ENCODE data around the gene TRPC4. TPM values are rescaled to one million over a fixed set of nuclear protein-coding genes. Genes with fewer than 3 reads are reported as not detected.
"Not testable (repeated sequence)": the region's sequence is repeated elsewhere in the genome, so short reads cannot be mapped to it uniquely, and the experiment has no call there.

The TRPC4 gene
- total RNA-seq, 4 donors from 2014 or later, result 0.33 to 4.2 (median 0.46) TPM; not detected in 1

- Histone ChIP-seq H3K27ac (replicated peaks in 1 of 4) (no peak overlapping the region), H3K4me3 (no peak overlapping the region), H3K27me3 (no peaks in the 10 kb centered on the region), H3K36me3 (no peaks in the 10 kb centered on the region), H3K9me3 (peaks cover 0 to 11% (median 9%) of the 10 kb centered on the region in 4 donors), H3K4me1 (no peaks in the 10 kb centered on the region)
- WGBS, result 57% methylated on average over 1 of the region's 1 CpG
- intact Hi-C loops (cut with DNase I), result no loop called here
- TF ChIP-seq POLR2A (IDR thresholded peaks at IDR 0.05; ENCODE audit: low read depth) (no peak), POLR2AphosphoS5 (IDR thresholded peaks at IDR 0.05) (no peak), CTCF (IDR thresholded peaks at IDR 0.05) (no peak), EP300 (IDR thresholded peaks at IDR 0.05) (no peak)
- no peak for DNase-seq (ENCODE audit: extremely low spot score)
These were observed 53.3 kb downstream of the TRPC4 start for GRCh38 chr13:37816276-37816675.

GRCh38 chr13:37811441-37811840 lies 58.1 kb downstream of the TRPC4 start:
- no peak overlapping the region for H3K27ac ChIP-seq (replicated peaks in 1 of 4)
- no peak for DNase-seq (ENCODE audit: extremely low spot score)
- no peaks in the 10 kb centered on the region for H3K4me1 ChIP-seq
- no peaks in the 10 kb centered on the region for H3K36me3 ChIP-seq
- H3K27me3 ChIP-seq, result no peaks in the 10 kb centered on the region
- TF ChIP-seq EP300 (IDR thresholded peaks at IDR 0.05), result no peak
- no peak for TF ChIP-seq CTCF (IDR thresholded peaks at IDR 0.05)
- no peak for TF ChIP-seq POLR2A (IDR thresholded peaks at IDR 0.05; ENCODE audit: low read depth)
- no peak for TF ChIP-seq POLR2AphosphoS5 (IDR thresholded peaks at IDR 0.05)
- no peak overlapping the region for H3K4me3 ChIP-seq
- intact Hi-C loops (cut with DNase I), result no loop called here
- WGBS, result 74% methylated on average over 2 of the region's 2 CpGs
- peaks cover 0 to 10% (median 0%) of the 10 kb centered on the region in 4 donors for H3K9me3 ChIP-seq

- no peak for DNase-seq (ENCODE audit: extremely low spot score)
- intact Hi-C loops (cut with DNase I), result no loop called here
- Histone ChIP-seq H3K9me3 (no peaks in the 10 kb centered on the region), H3K36me3 (no peaks in the 10 kb centered on the region), H3K4me3 (no peak overlapping the region), H3K27ac (replicated peaks in 1 of 4) (no peak overlapping the region), H3K4me1 (no peaks in the 10 kb centered on the region), H3K27me3 (no peaks in the 10 kb centered on the region)
- 83% methylated on average over 3 of the region's 3 CpGs for WGBS
- TF ChIP-seq POLR2AphosphoS5 (IDR thresholded peaks at IDR 0.05) (no peak), EP300 (IDR thresholded peaks at IDR 0.05) (no peak), POLR2A (IDR thresholded peaks at IDR 0.05; ENCODE audit: low read depth) (no peak), CTCF (IDR thresholded peaks at IDR 0.05) (no peak)
These were observed 62.9 kb downstream of the TRPC4 start for GRCh38 chr13:37806666-37807065.

GRCh38 chr13:37797631-37798030 lies 71.9 kb downstream of the TRPC4 start:
- WGBS, result 57% methylated on average over 3 of the region's 3 CpGs
- H3K4me3 ChIP-seq, result no peak overlapping the region
- no peaks in the 10 kb centered on the region for H3K36me3 ChIP-seq
- H3K9me3 ChIP-seq, result no peaks in the 10 kb centered on the region
- H3K27me3 ChIP-seq, result no peaks in the 10 kb centered on the region
- intact Hi-C loops (cut with DNase I), result no loop called here
- no peak overlapping the region for H3K27ac ChIP-seq (replicated peaks in 1 of 4)
- no peak for DNase-seq (ENCODE audit: extremely low spot score)
- no peak for TF ChIP-seq POLR2A (IDR thresholded peaks at IDR 0.05; ENCODE audit: low read depth)
- TF ChIP-seq EP300 (IDR thresholded peaks at IDR 0.05), result no peak
- no peak for TF ChIP-seq CTCF (IDR thresholded peaks at IDR 0.05)
- TF ChIP-seq POLR2AphosphoS5 (IDR thresholded peaks at IDR 0.05), result no peak
- H3K4me1 ChIP-seq, result no peaks in the 10 kb centered on the region

- H3K4me3 ChIP-seq; H3K27me3 ChIP-seq; intact Hi-C loops (cut with DNase I); H3K27ac ChIP-seq (replicated peaks in 1 of 4); H3K9me3 ChIP-seq; H3K4me1 ChIP-seq; H3K36me3 ChIP-seq; DNase-seq (ENCODE audit: extremely low spot score): not testable (repeated sequence)
- WGBS, result 84% methylated on average over 4 of the region's 4 CpGs
These were observed 72.8 kb downstream of the TRPC4 start for GRCh38 chr13:37796795-37797194.

All from esophagus muscularis mucosa (tissue), 4 donors.